ENCODE data around the gene DHX35. TPM values are rescaled to one million over a fixed set of nuclear protein-coding genes. Genes with fewer than 3 reads are reported as not detected.

The DHX35 gene
- total and polyA plus RNA-seq, 2 of the 4 experiments (the other 2 are of a cell fraction) = 9.1 to 13.5 TPM

- H3K9me1 ChIP-seq (ENCODE audit: insufficient read depth, low read length) = peaks cover 30% of the 10 kb centered on the region
- no peak for TF ChIP-seq CHD1 (IDR thresholded peaks at IDR 0.05; ENCODE audit: low read depth, low read length)
- TF ChIP-seq ELK1 (IDR thresholded peaks at IDR 0.05; ENCODE audit: borderline replicate concordance, low read depth, low read length) = no peak
- no peak for TF ChIP-seq CTCF (conservative IDR thresholded peaks at IDR 0.05; ENCODE audit: low read depth, low read length)
- TF ChIP-seq MAFK (IDR thresholded peaks at IDR 0.05; ENCODE audit: low read depth, low read length) = no peak
- TF ChIP-seq NFE2L2 (IDR thresholded peaks at IDR 0.05; ENCODE audit: low read depth, low read length) = no peak
- TF ChIP-seq MXI1 (IDR thresholded peaks at IDR 0.05; ENCODE audit: borderline replicate concordance, low read depth, low read length) = no peak
- TF ChIP-seq SMC3 (IDR thresholded peaks at IDR 0.05; ENCODE audit: low read depth, low read length) = no peak
- no peaks in the 10 kb centered on the region for H3K9me3 ChIP-seq (ENCODE audit: control insufficient read depth, insufficient read depth, low read length)
- in situ Hi-C loops (cut with MboI; ENCODE audit: low sequenced_read_pairs) = no loop called here
- DNase-seq = no peak
- no peak overlapping the region for H3K4me2 ChIP-seq (ENCODE audit: low read depth, low read length)
- H3K4me3 ChIP-seq (ENCODE audit: insufficient read depth, low read depth, low read length) = no peak overlapping the region
- no peak overlapping the region for H2BK120ac ChIP-seq (ENCODE audit: low read depth, low read length)
- H2AK9ac ChIP-seq (replicated peaks; ENCODE audit: low read depth, low read length, poor library complexity) = no peak overlapping the region
- H4K91ac ChIP-seq (ENCODE audit: insufficient read depth, low read depth, low read length) = no peak overlapping the region
- H3K9ac ChIP-seq (ENCODE audit: low read depth, low read length) = no peak overlapping the region
- no peak for ATAC-seq (ENCODE audit: low read depth)
- H2BK5ac ChIP-seq (ENCODE audit: low read depth, low read length, poor library complexity, severe bottlenecking) = no peak overlapping the region
- no peak overlapping the region for H3K27ac ChIP-seq (ENCODE audit: insufficient read depth, low read length)
- no peak overlapping the region for H4K5ac ChIP-seq (ENCODE audit: low read depth, low read length)
- peaks cover 54 to 80% of the 10 kb centered on the region in 2 experiments for H3K79me1 ChIP-seq (ENCODE audit: low read depth in 1 of 2, low read length in 2 of 2)
- H3K4ac ChIP-seq (ENCODE audit: low read depth, low read length) = no peak overlapping the region
- no peak overlapping the region for H2BK15ac ChIP-seq (ENCODE audit: low read depth, low read length)
- no peaks in the 10 kb centered on the region for H3K36me3 ChIP-seq (ENCODE audit: control insufficient read depth, insufficient read depth, low read length)
- intact Hi-C loops (cut with micrococcal nuclease) = no loop called here
- H3K56ac ChIP-seq (ENCODE audit: extremely low read depth, insufficient read depth, low read length) = no peak overlapping the region
- H2BK20ac ChIP-seq (ENCODE audit: low read depth, low read length) = no peak overlapping the region
- no peak overlapping the region for H2AFZ ChIP-seq (replicated peaks; ENCODE audit: low read length, poor library complexity)
- no peak overlapping the region for H3K14ac ChIP-seq (replicated peaks; ENCODE audit: low read depth, low read length)
- no peak overlapping the region for H2AK5ac ChIP-seq (ENCODE audit: low read depth, low read length)
- no peaks in the 10 kb centered on the region for H3K27me3 ChIP-seq (ENCODE audit: control insufficient read depth, insufficient read depth, low read length)
- peaks cover 10% of the 10 kb centered on the region for H3K4me1 ChIP-seq (ENCODE audit: control insufficient read depth, insufficient read depth, low read length)
- H4K20me1 ChIP-seq (ENCODE audit: insufficient read depth, low read length) = peaks cover 6% of the 10 kb centered on the region; the same call in 1 of the 2 replicates
- H3K18ac ChIP-seq (ENCODE audit: low read depth, low read length) = no peak overlapping the region
- no TSS peak for BruUV-seq (replicated peaks)
- CTCF ChIA-PET = no interaction called here
- 80% methylated on average over 1 of the region's 5 CpGs; no CpG with 5 or more reads in 1 of the 2 experiments for WGBS, 2 experiments (ENCODE audit: extremely low coverage in 2 of 2, insufficient read length in 1 of 2)
- dilution Hi-C loops (cut with HindIII; ENCODE audit: low sequenced_read_pairs, unreplicated experiment) = no loop called here
- no peak overlapping the region for H3K23ac ChIP-seq (ENCODE audit: low read depth, low read length)
- POLR2A ChIA-PET (ENCODE audit: unreplicated experiment) = no interaction called here
- no peak overlapping the region; a peak in 1 of 4 replicates for H4K8ac ChIP-seq (ENCODE audit: low read depth in 2 of 2, low read length in 2 of 2)
Measured at GRCh38 chr20:38937000-38937399, 25.1 kb upstream of the DHX35 start.

All from IMR-90 (cell line).